Mesothelial cell of epicardium (in vitro differentiated cells): ENCODE data around the gene TBATA. TPM values are rescaled to one million over a fixed set of nuclear protein-coding genes. Genes with fewer than 3 reads are reported as not detected.

Experiments
- DNase-seq, 2 experiments: peaks; one replicate each; pipeline ENCODE4 v3.0.0; 2021; ENCODE audit warnings: low spot score in 2 of 2; ENCODE audit not compliant: unreplicated experiment in 2 of 2
- H3K27ac Mint-ChIP-seq: 2 replicates; pipeline ENCODE4 v1.8.0; 2021; ENCODE audit warnings: mixed read lengths
- H3K27me3 Mint-ChIP-seq: 2 replicates; pipeline ENCODE4 v1.8.0; 2021; ENCODE audit warnings: low read depth, mixed read lengths
- H3K36me3 Mint-ChIP-seq: 2 replicates; pipeline ENCODE4 v1.8.0; 2021; ENCODE audit warnings: mixed read lengths
- H3K4me1 Mint-ChIP-seq: 2 replicates; pipeline ENCODE4 v1.8.0; 2021; ENCODE audit warnings: mixed read lengths
- H3K4me3 Mint-ChIP-seq: 2 replicates; pipeline ENCODE4 v1.8.0; 2021; ENCODE audit warnings: mild to moderate bottlenecking, moderate library complexity, mixed read lengths
- H3K9me3 Mint-ChIP-seq: 2 replicates; pipeline ENCODE4 v1.8.0; 2021; ENCODE audit warnings: mixed read lengths
- CTCF ChIP-seq: fragments of 200-600 bp; sonication (generic); IDR thresholded peaks from one replicate; pipeline ENCODE4 v1.5.0; 2021; ENCODE audit warnings: antibody characterized with exemption; ENCODE audit not compliant: unreplicated experiment
- total RNA-seq: library from RNA; stranded (reverse); gene quantifications from 3 replicates; pipeline ENCODE4 v1.2.1, GENCODE V29; 2021

The TBATA gene
- total RNA-seq, 1 donor from 2014 or later = not detected

- Mint-ChIP-seq H3K36me3 (no peaks in the 10 kb centered on the region), H3K27me3 (no peaks in the 10 kb centered on the region), H3K4me3 (no peak overlapping the region), H3K27ac (no peak overlapping the region), H3K4me1 (no peaks in the 10 kb centered on the region), H3K9me3 (no peaks in the 10 kb centered on the region)
- no peak for DNase-seq
- TF ChIP-seq CTCF = no peak
Observed at GRCh38 chr10:70729763-70730357, 55.3 kb downstream of the TBATA start.

- TF ChIP-seq CTCF = no peak
- no peak for DNase-seq
- Mint-ChIP-seq H3K27me3 (no peaks in the 10 kb centered on the region), H3K27ac (no peak overlapping the region), H3K9me3 (no peaks in the 10 kb centered on the region), H3K36me3 (no peaks in the 10 kb centered on the region), H3K4me1 (no peaks in the 10 kb centered on the region), H3K4me3 (no peak overlapping the region)
Observed at GRCh38 chr10:70728328-70728727, 56.8 kb downstream of the TBATA start.

GRCh38 chr10:70726909-70727495 is 58.2 kb downstream of the TBATA start:
- Mint-ChIP-seq H3K9me3 (no peaks in the 10 kb centered on the region), H3K36me3 (no peaks in the 10 kb centered on the region), H3K27me3 (no peaks in the 10 kb centered on the region), H3K27ac (no peak overlapping the region), H3K4me1 (no peaks in the 10 kb centered on the region), H3K4me3 (no peak overlapping the region)
- no peak for DNase-seq
- TF ChIP-seq CTCF = no peak

GRCh38 chr10:70723771-70724170 is 61.4 kb downstream of the TBATA start:
- Mint-ChIP-seq H3K4me3 (no peak overlapping the region), H3K27ac (no peak overlapping the region), H3K36me3 (no peaks in the 10 kb centered on the region), H3K27me3 (no peaks in the 10 kb centered on the region), H3K9me3 (no peaks in the 10 kb centered on the region), H3K4me1 (no peaks in the 10 kb centered on the region)
- DNase-seq = no peak
- no peak for TF ChIP-seq CTCF

DNA sequence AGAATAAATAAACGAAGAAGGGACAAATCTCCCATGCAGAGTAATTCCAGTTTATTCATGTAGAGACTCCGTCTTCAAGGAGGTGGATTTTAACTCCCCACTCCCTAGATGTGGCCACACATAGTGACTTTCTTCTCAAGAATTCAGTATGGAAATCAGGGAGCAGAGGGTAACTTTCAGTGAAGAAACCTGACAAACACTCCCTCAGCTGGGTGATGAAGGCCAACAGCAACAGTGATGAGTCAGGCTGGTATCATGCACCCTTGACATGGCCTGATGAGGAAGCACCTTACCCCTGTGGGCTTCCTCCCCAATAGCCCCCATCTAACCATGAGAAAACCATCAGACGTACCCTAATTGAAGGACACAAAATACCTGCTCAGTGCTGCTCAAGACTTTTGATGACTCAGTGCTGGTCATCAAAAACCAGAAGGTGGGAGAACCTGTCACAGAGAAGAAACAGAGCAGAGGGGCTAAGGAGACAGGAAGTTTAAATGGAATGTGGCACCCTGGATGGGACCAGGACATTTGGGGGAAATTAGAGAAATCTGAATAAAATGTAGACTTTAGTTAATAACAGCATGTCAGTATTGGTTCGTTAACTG is 62.3 kb downstream of the TBATA start:
- H3K9me3 Mint-ChIP-seq = no peaks in the 10 kb centered on the region

More for the DNA sequence above, 62.3 kb downstream of the TBATA start:
- no peaks in the 10 kb centered on the region for H3K27me3 Mint-ChIP-seq
- no peaks in the 10 kb centered on the region for H3K4me1 Mint-ChIP-seq
- no peak for TF ChIP-seq CTCF
- no peak overlapping the region for H3K27ac Mint-ChIP-seq
- H3K4me3 Mint-ChIP-seq = no peak overlapping the region
- no peak for DNase-seq
- no peaks in the 10 kb centered on the region for H3K36me3 Mint-ChIP-seq

Other genes starting within 250 kb of the TBATA start
- gene PRF1, start 182.6 kb downstream of the TBATA start, total RNA-seq = 0.13 to 0.20 TPM in 2 of 3 replicates, not detected in the other
- 3.2 to 4.1 TPM (median 3.9 TPM) in 3 replicates for gene ADAMTS14, start 112.9 kb downstream of the TBATA start, total RNA-seq
- 89.9 to 98.3 TPM (median 90.8 TPM) in 3 replicates for gene SGPL1, start 30.6 kb upstream of the TBATA start, total RNA-seq
- gene PCBD1, start 103.2 kb upstream of the TBATA start, total RNA-seq = 50.5 to 51.7 TPM (median 51.4 TPM) in 3 replicates